Erythroblast (primary cell): ENCODE results near the gene WDFY3.

Experiments used
- GATA1 ChIP-seq: IDR thresholded peaks from 2 replicates; pipeline ENCODE4 v1.6.1; 2011; ENCODE audit warnings: low read depth, mild to moderate bottlenecking, control low read depth, low read length, moderate library complexity
- POLR2A ChIP-seq: IDR thresholded peaks from 2 replicates; pipeline ENCODE4 v1.6.1; 2011; ENCODE audit warnings: mild to moderate bottlenecking, low read length

DNA sequence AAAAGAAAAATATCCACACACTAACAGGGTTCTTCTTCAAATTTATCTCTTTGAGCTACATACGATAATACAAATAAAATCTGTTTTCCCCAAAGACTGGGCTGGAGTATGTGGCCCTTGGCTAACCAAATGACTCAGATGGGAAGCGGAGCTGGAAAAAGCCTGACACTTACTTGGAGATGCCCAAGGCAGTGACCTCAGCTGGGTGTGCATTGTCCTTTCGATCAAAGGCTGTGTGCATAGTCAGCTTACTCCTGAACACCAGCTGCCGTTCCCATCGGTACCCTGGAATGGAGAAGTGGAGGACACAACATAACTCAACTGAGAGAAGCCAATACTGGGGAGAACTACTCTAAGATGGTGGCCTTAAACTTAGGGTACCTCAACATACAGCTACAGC lies 288.5 kb downstream of the WDFY3 start:
- TF ChIP-seq POLR2A, result no peak
- TF ChIP-seq GATA1, result no peak
